Right kidney (tissue), 1 donor: ENCODE data around the gene MYBPC3.

Source experiments
- DNase-seq: peaks from one replicate; pipeline ENCODE4 v3.0.0-alpha.2; 2016

Gene MYBPC3

DNA sequence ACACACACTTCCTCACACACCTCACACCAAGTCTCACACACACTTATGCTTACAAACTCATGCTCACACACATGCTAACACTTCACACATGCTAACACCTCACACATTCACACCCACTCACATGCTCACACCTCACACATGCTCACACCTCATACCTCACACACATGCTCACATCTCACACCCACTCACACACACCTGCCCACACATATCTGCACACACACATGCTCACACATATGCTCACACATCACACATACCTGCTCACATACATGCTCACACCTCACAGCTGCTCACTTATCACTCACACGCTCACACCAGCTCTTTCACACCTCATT lies 4.5 kb upstream of the MYBPC3 start:
- no peak for DNase-seq

GRCh38 chr11:47356129-47356997 lies 3.9 kb upstream of the MYBPC3 start:
- DNase-seq = no peak

- DNase-seq = peak; percentile 76
These were observed 3.0 kb upstream of the MYBPC3 start for GRCh38 chr11:47355283-47356128.

DNA sequence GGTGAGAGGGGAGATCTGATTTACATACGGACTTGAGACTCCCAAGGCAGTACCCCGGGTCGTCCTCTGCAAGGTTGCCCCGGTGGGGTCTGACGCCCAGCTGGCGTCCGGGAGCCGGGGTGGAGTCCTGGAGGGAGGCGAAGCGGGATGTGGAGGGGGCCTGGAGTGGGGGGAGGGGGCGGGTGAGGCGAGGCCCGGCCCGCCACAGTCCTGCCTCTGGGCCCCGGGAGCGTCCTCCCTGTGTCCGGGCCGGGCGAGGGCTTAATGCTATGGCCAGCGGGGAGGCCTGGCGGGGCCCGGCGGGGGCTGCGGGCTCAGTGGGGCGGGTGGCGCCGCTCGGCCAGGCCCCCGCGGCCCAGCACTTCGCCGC lies 2.4 kb upstream of the MYBPC3 start:
- DNase-seq = no peak

DNA sequence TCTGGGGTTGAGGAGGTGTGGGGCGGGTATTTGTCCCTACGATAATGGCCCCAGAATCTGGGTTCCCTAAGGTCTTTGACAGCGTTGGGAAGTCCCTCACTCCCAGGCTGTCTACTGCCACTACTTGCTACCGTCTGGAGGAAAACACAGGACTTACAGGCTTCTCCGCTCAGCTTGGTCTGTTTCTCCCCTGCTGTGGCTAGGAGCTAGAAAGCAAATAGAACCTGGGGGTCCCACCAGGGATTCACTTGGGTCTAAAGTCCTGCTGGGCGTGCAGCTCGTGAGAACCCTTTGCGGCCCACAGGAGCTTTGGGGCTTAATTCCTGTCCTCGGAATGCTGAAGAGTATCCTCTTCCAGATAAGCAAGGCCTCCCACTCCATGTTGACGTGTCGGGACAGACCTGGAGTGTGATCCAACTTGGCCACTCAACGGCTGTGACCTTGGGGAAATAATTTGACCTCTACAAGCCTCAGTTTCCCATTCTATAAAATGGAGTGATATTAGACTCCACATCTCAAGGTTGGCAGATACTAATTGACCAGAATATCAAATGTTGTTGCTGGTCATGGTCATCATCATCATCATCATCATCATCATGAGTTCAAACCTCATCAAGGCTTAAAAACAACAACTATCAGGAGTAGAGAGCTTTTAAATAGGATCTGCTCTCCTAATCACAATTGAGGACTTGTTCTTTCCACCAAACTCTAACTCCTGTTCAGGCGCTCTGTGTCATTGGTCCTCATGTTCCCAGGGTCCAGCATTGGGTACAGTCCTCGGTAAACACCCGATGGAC lies 1.7 kb upstream of the MYBPC3 start:
- no peak for DNase-seq

GRCh38 chr11:47351156-47352126 lies 1.1 kb downstream of the MYBPC3 start:
- DNase-seq = no peak

- no peak for DNase-seq
These were observed 2.2 kb downstream of the MYBPC3 start for GRCh38 chr11:47350315-47350714.

- no peak for DNase-seq
These were observed 2.9 kb downstream of the MYBPC3 start for GRCh38 chr11:47349521-47350095.

DNA sequence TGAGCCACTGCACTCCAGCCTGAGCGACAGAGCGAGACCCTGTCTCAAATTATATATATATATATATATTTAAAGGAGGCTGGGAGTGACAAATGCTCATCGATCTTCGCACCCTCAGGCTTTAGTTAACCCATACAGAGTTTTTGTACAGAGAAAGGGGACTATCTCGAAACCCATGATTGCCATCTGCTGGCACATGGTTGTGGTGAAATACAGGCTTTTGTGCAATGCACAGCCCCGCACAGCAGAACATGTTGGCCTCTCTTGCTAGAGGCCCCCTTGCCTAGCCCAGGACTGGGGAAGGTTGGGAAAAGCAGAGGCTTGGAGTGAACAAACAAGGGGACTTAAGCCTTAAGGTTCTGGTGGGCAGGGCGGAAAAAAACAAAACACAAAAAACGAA lies 3.6 kb downstream of the MYBPC3 start:
- DNase-seq = no peak

- no peak for DNase-seq
These were observed 4.2 kb downstream of the MYBPC3 start for GRCh38 chr11:47348131-47348802.

DNA sequence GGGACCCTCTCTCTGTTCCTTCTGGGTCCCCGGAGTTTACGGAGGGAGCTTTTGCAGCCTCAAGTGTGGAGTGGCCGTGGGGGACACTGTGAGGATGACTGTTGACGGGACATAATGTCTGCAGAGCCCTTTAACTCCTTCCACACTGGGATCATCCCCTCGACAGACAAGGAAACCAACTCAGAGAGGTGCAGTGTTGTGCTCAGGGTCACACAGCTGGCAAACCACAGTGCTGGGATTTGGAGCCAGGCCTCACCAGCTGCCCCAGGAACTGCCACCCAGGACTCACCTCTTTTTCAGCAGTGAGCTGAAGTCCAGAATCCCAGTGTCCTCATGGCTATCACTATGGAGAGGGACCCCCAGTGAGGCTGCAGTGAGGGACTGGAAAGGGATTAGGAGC lies 5.4 kb downstream of the MYBPC3 start:
- DNase-seq = no peak

- DNase-seq = no peak
These were observed 6.5 kb downstream of the MYBPC3 start for GRCh38 chr11:47345890-47346563.

- DNase-seq = no peak
These were observed 9.6 kb downstream of the MYBPC3 start for GRCh38 chr11:47342854-47343253.

GRCh38 chr11:47342036-47342803 lies 10.3 kb downstream of the MYBPC3 start:
- no peak for DNase-seq

- DNase-seq = no peak
These were observed 11.3 kb downstream of the MYBPC3 start for GRCh38 chr11:47340980-47341775.

GRCh38 chr11:47340010-47340409 lies 12.5 kb downstream of the MYBPC3 start:
- DNase-seq = no peak

DNA sequence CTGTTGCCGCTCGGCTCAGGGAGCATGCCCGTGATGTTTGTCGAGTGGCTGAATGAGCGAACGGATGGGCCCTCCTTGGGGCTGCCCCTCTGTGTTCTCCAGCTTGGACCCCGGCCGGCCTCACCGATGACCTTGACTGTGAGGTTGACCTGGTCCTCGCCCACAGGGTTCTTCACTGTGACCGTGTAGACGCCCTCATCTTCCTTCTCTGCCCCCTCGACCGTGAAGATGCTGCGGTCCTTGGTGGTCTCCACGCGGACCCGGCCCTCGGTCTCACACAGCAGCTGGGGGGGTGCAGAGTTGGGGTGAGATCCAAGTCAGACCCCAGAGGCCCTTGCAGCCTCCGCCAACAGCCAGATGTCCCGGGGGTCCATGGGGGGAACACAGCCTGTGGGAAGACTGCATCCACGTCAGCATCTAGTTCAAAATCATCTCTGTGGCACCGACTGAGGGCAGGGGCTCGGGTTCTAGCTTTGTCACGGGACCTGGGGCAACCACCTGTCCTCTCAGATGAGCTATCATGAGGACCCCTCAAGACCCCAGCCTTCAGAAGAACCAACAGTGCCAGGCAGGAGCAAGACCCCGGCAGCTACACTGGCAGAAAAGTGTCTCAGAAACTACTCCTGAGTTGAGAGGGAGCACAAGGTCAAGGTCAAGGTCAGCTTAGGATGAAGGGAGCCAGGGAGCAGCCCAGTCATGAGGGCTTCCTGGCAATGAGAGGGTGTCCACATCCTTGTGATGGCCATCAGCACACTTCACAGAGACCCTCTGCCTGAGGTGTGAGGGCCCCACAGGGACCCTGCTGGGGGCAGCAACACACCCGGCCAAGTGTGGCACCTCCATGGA lies 13.9 kb downstream of the MYBPC3 start:
- no peak for DNase-seq
